Smooth muscle cell (in vitro differentiated cells): Measurements from ENCODE around the gene PRRC1. TPM values are rescaled to one million over a fixed set of nuclear protein-coding genes. Genes with fewer than 3 reads are reported as not detected.

Source experiments
- DNase-seq: peaks from one replicate; lab custom pipeline; 2025; ENCODE audit not compliant: unreplicated experiment; lab: John Stamatoyannopoulos, UW
- H2AFZ ChIP-seq: fragments of 200-600 bp; sonication (generic); 2 replicates; pipeline ENCODE4 v1.6.0; 2016; ENCODE audit warnings: antibody characterized with exemption, low read depth, mild to moderate bottlenecking
- H3F3A ChIP-seq: fragments of 200-600 bp; sonication (generic); 2 replicates; pipeline ENCODE4 v1.6.0; 2017; ENCODE audit warnings: antibody characterized with exemption, low read depth
- H3K27ac ChIP-seq: fragments of 200-600 bp; sonication (generic); 2 replicates; pipeline ENCODE4 v1.5.1; 2016; ENCODE audit warnings: low read depth, mild to moderate bottlenecking
- H3K27me3 ChIP-seq: fragments of 200-600 bp; sonication (generic); 2 replicates; pipeline ENCODE4 v1.6.1; 2016; ENCODE audit warnings: low read depth, mild to moderate bottlenecking
- H3K36me3 ChIP-seq: fragments of 200-600 bp; sonication (generic); 2 replicates; pipeline ENCODE4 v1.5.1; 2016; ENCODE audit warnings: low read depth
- H3K4me1 ChIP-seq: fragments of 200-600 bp; sonication (generic); 2 replicates; pipeline ENCODE4 v1.5.1; 2016; ENCODE audit warnings: low read depth
- H3K4me2 ChIP-seq: fragments of 200-600 bp; sonication (generic); 2 replicates; pipeline ENCODE4 v1.6.0; 2016; ENCODE audit warnings: mild to moderate bottlenecking
- H3K4me3 ChIP-seq: fragments of 200-600 bp; sonication (generic); 2 replicates; pipeline ENCODE4 v1.5.1; 2016; ENCODE audit warnings: mild to moderate bottlenecking
- H3K79me2 ChIP-seq: fragments of 200-600 bp; sonication (generic); 2 replicates; pipeline ENCODE4 v1.6.0; 2016; ENCODE audit warnings: low read depth, mild to moderate bottlenecking
- H3K9ac ChIP-seq: fragments of 200-600 bp; sonication (generic); 2 replicates; pipeline ENCODE4 v1.6.0; 2016; ENCODE audit warnings: low read depth
- H3K9me3 ChIP-seq: fragments of 200-600 bp; sonication (generic); replicated peaks from 2 replicates; pipeline ENCODE4 v1.5.1; 2016; ENCODE audit warnings: low read depth
- H4K20me1 ChIP-seq: fragments of 200-600 bp; sonication (generic); 2 replicates; pipeline ENCODE4 v1.6.0; 2016; ENCODE audit warnings: low read depth
- CTCF ChIP-seq: fragments of 200-600 bp; sonication (generic); IDR thresholded peaks from 2 replicates; pipeline ENCODE4 v1.5.1; 2017; ENCODE audit warnings: borderline replicate concordance, mild to moderate bottlenecking, antibody characterized with exemption; ENCODE audit not compliant: insufficient read depth, poor library complexity, severe bottlenecking
- WGBS: methylation state at CpG from one replicate; pipeline ENCODE4 v1.1.7; 2016; ENCODE audit warnings: low lambda C conversion rate; 5-methylcytosine and 5-hydroxymethylcytosine counted together
- polyA plus RNA-seq: library from polyadenylated mRNA; unstranded; fragments of >200 nt; fragmentation: Nextera tagmentation; extraction: Ambion mirVana; gene quantifications from 2 replicates; pipeline ENCODE4 v1.2.1, GENCODE V29; 2016
- total RNA-seq: library from RNA; depleted of rRNA; stranded (reverse); fragments of >200 nt; gene quantifications from 2 replicates; pipeline ENCODE4 v1.2.3, GENCODE V29; 2014

Gene PRRC1
- total and polyA plus RNA-seq, 2 experiments from 2014 or later = 80.5 to 159 TPM

GRCh38 chr5:127549551-127549950 lies 32.1 kb downstream of the PRRC1 start:
- no peak for DNase-seq
- Histone ChIP-seq H3F3A (peaks cover 7% of the 10 kb centered on the region), H3K4me2 (no peak overlapping the region), H3K27ac (no peak overlapping the region), H3K79me2 (peaks cover 26% of the 10 kb centered on the region), H4K20me1 (peaks cover 83% of the 10 kb centered on the region), H3K36me3 (peaks cover 32% of the 10 kb centered on the region), H3K9me3 (no peaks in the 10 kb centered on the region), H3K4me3 (no peak overlapping the region), H3K27me3 (no peaks in the 10 kb centered on the region), H3K4me1 (no peaks in the 10 kb centered on the region), H2AFZ (no peak overlapping the region), H3K9ac (no peak overlapping the region)
- WGBS = 95% methylated on average over 2 of the region's 2 CpGs
- no peak for TF ChIP-seq CTCF

- peaks cover 32% of the 10 kb centered on the region for H3K36me3 ChIP-seq
- WGBS = 96% methylated on average over 5 of the region's 5 CpGs
These were observed 33.4 kb downstream of the PRRC1 start for GRCh38 chr5:127550652-127551409.

GRCh38 chr5:127551410-127552041 lies 34.1 kb downstream of the PRRC1 start:
- Histone ChIP-seq H3K9me3 (no peaks in the 10 kb centered on the region), H3K27me3 (no peaks in the 10 kb centered on the region), H3K4me1 (no peaks in the 10 kb centered on the region), H3K36me3 (peaks cover 32% of the 10 kb centered on the region), H2AFZ (no peak overlapping the region), H3K4me2 (no peak overlapping the region), H4K20me1 (peaks cover 78% of the 10 kb centered on the region), H3K4me3 (no peak overlapping the region), H3K9ac (no peak overlapping the region), H3K27ac (no peak overlapping the region), H3F3A (peaks cover 13% of the 10 kb centered on the region), H3K79me2 (peaks cover 14% of the 10 kb centered on the region)
- no peak for TF ChIP-seq CTCF
- 97% methylated on average over 9 of the region's 9 CpGs for WGBS
- no peak for DNase-seq

More at GRCh38 chr5:127550652-127551409, 33.4 kb downstream of the PRRC1 start:
- no peak for DNase-seq
- Histone ChIP-seq H3K4me3 (no peak overlapping the region), H3K9me3 (no peaks in the 10 kb centered on the region), H3K27me3 (no peaks in the 10 kb centered on the region), H3K79me2 (peaks cover 21% of the 10 kb centered on the region), H3K9ac (no peak overlapping the region), H3K4me1 (no peaks in the 10 kb centered on the region), H2AFZ (no peak overlapping the region), H3K27ac (no peak overlapping the region), H4K20me1 (peaks cover 82% of the 10 kb centered on the region), H3K4me2 (no peak overlapping the region), H3F3A (peaks cover 13% of the 10 kb centered on the region)
- no peak for TF ChIP-seq CTCF
